ENCODE results near the gene ZNF283.
"Not testable (repeated sequence)": the region's sequence is repeated elsewhere in the genome, so short reads cannot be mapped to it uniquely, and the experiment has no call there.

Gene ZNF283

DNA sequence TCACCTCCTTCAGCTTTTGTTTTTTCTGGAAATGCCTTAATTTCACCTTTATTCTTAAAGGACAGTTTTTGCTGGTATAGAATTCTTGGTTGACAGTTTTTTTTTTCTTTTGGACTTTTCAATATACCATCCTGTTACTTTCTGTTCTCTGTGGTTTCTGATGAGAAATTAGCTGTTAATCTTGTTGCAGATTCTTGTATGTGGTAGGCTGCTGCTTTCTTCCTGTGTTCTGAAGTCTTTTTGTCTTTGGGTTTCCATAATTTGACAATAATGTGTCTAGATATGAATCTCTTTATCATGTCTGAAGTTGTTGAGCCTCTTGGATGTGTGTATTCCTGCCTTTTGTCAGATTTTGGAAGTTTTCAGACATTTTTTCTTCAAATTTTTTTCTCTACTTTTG, 12.0 kb downstream of the ZNF283 start:
- TF ChIP-seq, protein P1, sequence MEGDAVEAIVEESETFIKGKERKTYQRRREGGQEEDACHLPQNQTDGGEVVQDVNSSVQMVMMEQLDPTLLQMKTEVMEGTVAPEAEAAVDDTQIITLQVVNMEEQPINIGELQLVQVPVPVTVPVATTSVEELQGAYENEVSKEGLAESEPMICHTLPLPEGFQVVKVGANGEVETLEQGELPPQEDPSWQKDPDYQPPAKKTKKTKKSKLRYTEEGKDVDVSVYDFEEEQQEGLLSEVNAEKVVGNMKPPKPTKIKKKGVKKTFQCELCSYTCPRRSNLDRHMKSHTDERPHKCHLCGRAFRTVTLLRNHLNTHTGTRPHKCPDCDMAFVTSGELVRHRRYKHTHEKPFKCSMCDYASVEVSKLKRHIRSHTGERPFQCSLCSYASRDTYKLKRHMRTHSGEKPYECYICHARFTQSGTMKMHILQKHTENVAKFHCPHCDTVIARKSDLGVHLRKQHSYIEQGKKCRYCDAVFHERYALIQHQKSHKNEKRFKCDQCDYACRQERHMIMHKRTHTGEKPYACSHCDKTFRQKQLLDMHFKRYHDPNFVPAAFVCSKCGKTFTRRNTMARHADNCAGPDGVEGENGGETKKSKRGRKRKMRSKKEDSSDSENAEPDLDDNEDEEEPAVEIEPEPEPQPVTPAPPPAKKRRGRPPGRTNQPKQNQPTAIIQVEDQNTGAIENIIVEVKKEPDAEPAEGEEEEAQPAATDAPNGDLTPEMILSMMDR (IDR thresholded peaks at IDR 0.05; ENCODE audit: extremely low read depth, missing control alignments), result no peak
- no peak for DNase-seq (ENCODE audit: low spot score)

DNA sequence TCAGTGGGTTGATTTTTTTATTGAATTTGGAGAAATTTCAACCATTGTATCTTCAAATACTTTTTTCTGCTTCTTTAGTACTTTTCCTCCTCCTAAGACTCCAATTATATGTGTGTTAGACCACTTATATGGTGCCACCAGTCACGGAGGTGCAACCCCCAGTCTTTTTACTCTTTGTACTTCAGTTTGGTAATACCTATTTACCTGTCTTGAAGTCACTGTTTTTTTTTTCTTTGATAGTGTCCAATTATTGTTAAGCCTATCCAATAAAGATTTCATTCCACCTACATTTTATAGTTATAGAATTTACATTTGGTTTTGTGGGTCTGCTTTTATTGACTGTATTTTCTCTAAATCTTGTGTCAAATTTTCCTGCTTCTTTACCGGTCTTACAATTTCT, 14.9 kb downstream of the ZNF283 start:
- DNase-seq (ENCODE audit: low spot score), result no peak
- TF ChIP-seq, protein P1 (IDR thresholded peaks at IDR 0.05; ENCODE audit: extremely low read depth, missing control alignments), result no peak

DNA sequence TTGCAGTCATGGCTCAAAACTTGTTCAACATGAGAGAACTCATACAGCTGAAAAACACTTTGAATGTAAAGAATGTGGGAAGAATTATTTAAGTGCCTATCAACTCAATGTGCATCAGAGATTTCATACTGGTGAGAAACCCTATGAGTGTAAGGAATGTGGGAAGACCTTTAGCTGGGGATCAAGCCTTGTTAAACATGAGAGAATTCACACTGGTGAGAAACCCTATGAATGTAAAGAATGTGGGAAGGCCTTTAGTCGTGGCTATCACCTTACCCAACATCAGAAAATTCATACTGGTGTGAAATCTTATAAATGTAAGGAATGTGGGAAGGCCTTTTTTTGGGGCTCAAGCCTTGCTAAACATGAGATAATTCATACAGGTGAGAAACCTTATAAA, 20.1 kb downstream of the ZNF283 start:
- TF ChIP-seq, protein P1 (IDR thresholded peaks at IDR 0.05; ENCODE audit: extremely low read depth, missing control alignments), result no peak
- DNase-seq (ENCODE audit: low spot score), result no peak

DNA sequence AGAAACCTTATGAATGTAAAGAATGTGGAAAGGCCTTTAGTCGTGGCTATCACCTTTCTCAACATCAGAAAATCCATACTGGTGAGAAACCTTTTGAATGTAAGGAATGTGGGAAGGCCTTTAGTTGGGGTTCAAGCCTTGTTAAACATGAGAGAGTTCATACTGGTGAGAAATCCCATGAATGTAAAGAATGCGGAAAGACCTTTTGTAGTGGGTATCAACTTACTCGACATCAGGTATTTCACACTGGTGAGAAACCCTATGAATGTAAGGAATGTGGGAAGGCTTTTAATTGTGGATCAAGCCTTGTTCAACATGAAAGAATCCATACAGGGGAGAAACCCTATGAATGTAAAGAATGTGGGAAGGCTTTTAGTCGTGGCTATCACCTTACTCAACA, 20.8 kb downstream of the ZNF283 start:
- TF ChIP-seq, protein P1 (IDR thresholded peaks at IDR 0.05; ENCODE audit: extremely low read depth, missing control alignments), result no peak
- DNase-seq (ENCODE audit: low spot score), result no peak

DNA sequence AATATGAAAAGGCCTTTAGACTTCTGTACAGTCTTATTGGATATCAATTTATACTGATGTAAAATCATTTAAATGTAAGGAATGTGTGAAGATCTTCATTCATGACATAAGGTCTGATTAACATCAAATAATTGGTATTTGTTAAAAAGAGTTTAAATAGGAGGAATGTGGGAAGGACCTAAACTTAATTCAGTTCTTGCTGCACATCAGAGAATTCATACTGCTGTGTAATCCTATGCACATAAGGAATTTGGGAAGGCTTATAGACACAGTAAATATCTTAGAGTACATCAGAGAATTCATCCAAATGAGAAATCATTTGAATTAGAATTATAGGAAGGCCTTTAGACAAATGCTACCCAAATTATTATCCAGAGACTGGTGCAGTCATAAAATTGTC, 21.7 kb downstream of the ZNF283 start:
- DNase-seq (ENCODE audit: low spot score), result no peak
- TF ChIP-seq, protein P1 (IDR thresholded peaks at IDR 0.05; ENCODE audit: extremely low read depth, missing control alignments), result no peak

DNA sequence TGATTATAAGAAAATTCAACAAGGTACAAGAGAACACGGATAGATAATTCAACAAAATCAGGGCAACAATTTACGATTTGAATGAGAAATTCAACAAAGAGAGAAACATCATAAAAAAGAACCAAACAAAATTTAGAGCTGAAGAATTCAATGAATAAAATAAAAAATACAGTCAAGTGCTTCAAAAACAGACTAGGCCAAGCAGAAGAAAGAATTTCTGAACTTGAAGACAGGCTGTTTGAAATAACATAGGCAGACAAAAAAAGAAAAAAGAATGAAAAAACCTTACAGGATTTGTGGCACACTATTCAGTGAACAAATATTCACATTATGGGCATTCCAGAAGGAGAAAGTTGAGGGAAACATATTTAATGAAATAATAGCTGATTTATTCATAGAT, 31.1 kb downstream of the ZNF283 start:
- TF ChIP-seq, protein P1 (IDR thresholded peaks at IDR 0.05; ENCODE audit: extremely low read depth, missing control alignments), result no peak
- DNase-seq (ENCODE audit: low spot score), result no peak

DNA sequence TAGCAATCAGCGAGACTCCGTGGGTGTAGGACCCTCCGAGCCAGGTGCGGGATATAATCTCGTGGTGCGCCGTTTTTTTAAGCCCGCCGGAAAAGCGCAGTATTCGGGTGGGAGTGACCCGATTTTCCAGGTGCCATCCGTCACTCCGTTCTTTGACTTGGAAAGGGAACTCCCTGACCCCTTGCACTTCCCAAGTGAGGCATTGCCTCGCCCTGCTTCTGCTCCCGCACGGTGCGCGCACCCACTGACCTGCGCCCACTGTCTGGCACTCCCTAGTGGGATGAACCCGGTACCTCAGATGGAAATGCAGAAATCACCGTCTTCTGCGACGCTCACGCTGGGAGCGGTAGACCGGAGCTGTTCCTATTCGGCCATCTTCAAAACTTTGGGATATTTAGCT, 39.8 kb downstream of the ZNF283 start:
- not testable (repeated sequence) for DNase-seq (ENCODE audit: low spot score)

DNA sequence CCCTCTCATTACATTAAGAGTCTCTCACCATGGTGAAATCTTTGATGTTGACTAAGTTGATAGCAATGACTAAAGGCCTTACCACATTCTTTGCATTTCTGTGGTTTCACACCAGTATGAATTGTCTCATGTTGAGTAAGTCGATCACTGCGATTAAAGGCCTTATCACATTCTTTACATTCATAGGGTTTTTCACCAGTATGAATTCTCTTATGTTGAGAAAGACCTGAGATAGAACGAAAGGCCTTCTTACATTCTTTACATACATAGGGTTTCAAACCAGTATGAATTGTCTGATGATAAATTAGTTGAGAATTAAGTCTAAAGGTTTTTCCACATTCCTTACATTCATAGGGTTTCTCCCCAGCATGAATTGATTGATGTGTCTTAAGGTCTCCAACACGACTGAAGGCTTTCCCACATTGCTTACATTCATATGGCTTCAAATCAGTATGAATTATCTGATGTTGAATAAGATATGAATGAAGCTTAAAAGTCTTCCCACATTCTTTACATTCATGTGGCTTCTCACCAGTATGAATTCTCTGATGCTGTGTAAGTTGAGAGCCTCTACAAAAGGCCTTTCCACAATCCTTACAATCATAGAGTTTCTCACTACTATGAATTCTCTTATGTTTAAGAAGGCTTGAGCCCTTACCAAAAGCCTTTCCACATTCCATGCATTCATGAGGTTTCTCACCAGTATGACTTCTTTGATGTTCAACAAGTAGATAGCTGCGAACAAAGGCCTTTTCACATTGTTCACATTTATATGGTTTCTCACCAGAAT, 45.6 kb downstream of the ZNF283 start:
- DNase-seq (ENCODE audit: low spot score), result no peak
- TF ChIP-seq, protein P1 (IDR thresholded peaks at IDR 0.05; ENCODE audit: extremely low read depth, missing control alignments), result no peak
